Sigmoid colon (tissue), 7 donors: ENCODE results near the gene REV3L. TPM values are rescaled to one million over a fixed set of nuclear protein-coding genes. Genes with fewer than 3 reads are reported as not detected.

Source experiments
- DNase-seq: peaks from one replicate; pipeline ENCODE4 v3.0.0-alpha.2; 2019
- H3K27ac ChIP-seq, 4 donors: fragments of 200-600 bp; sonication (generic); one replicate each; pipeline ENCODE4 v1.5.1; 2016 to 2019; ENCODE audit warnings: mild to moderate bottlenecking in 1 of 4
- H3K27me3 ChIP-seq, 3 donors: fragments of 200-600 bp; sonication (generic); one replicate each; pipeline ENCODE4 v1.5.1; 2019; ENCODE audit warnings: mild to moderate bottlenecking in 1 of 3
- H3K36me3 ChIP-seq, 4 donors: fragments of 200-600 bp; sonication (generic); one replicate each; pipeline ENCODE4 v1.5.1; 2016 to 2019
- H3K4me1 ChIP-seq, 4 donors: fragments of 200-600 bp; sonication (generic); one replicate each; pipeline ENCODE4 v1.5.1; 2017 to 2019
- H3K4me3 ChIP-seq, 4 donors: fragments of 200-600 bp; sonication (generic); one replicate each; pipeline ENCODE4 v1.5.1; 2017 to 2019; ENCODE audit warnings: mild to moderate bottlenecking in 2 of 4, moderate library complexity in 1 of 4
- H3K9me3 ChIP-seq, 4 donors: fragments of 200-600 bp in 3 of 4; sonication (generic) in 3 of 4; one replicate each; pipeline versions ENCODE4 v1.5.1 to v1.6.1; 2013 to 2019
- EP300 ChIP-seq, 4 donors: sonication (generic); formaldehyde crosslinking; IDR thresholded peaks; one replicate each; pipeline ENCODE4 v1.6.1; 2017; ENCODE audit warnings: antibody characterized with exemption in 4 of 4
- POLR2A ChIP-seq, 2 donors: fragments of 450-650 bp; IDR thresholded peaks; one replicate each; pipeline ENCODE4 v1.6.1; 2016; ENCODE audit warnings: antibody characterized with exemption in 2 of 2, mild to moderate bottlenecking in 2 of 2, moderate library complexity in 2 of 2
- POLR2AphosphoS5 ChIP-seq, 4 donors: sonication (generic); formaldehyde crosslinking; IDR thresholded peaks; one replicate each; pipeline ENCODE4 v1.6.1; 2017; ENCODE audit warnings: antibody characterized with exemption in 4 of 4
- WGBS, 2 donors: extraction: QIAGEN DNeasy Blood & Tissue Kit; methylation state at CpG; one replicate each; pipeline ENCODE4 v1.1.7; 2013; 5-methylcytosine and 5-hydroxymethylcytosine counted together
- intact Hi-C: fragments of 100-400 bp; cut with DNase I; formaldehyde crosslinking; loops from one replicate; pipeline ENCODE4 v1.15.1; 2023
- polyA plus RNA-seq, 3 donors: library from polyadenylated mRNA; stranded (reverse); fragments of 200-250 nt; gene quantifications; one replicate each; pipeline ENCODE4 v1.2.3, GENCODE V29; 2013
- total RNA-seq, 4 donors: library from RNA; depleted of rRNA; stranded (reverse); fragments of >200 nt; gene quantifications; one replicate each; pipeline ENCODE4 v1.1.0, GENCODE V29; 2016
- TF ChIP-seq, protein P1 (sequence below), 4 experiments: fragments of 450-650 bp in 3 of 4; fragments of 200-600 bp in 1 of 4; IDR thresholded peaks; one replicate each; pipeline ENCODE4 v1.5.1; 2016 to 2019; ENCODE audit warnings: antibody characterized with exemption in 4 of 4, mild to moderate bottlenecking in 3 of 4, moderate library complexity in 2 of 4
- donor health status: healthy with polysubstance abuse.
- donor health status: Bipolar disorder and iron deficiency.
- donor health status: healthy.

The REV3L gene
- total and polyA plus RNA-seq, 7 donors, result 3.0 to 122 (median 72.1) TPM

DNA sequence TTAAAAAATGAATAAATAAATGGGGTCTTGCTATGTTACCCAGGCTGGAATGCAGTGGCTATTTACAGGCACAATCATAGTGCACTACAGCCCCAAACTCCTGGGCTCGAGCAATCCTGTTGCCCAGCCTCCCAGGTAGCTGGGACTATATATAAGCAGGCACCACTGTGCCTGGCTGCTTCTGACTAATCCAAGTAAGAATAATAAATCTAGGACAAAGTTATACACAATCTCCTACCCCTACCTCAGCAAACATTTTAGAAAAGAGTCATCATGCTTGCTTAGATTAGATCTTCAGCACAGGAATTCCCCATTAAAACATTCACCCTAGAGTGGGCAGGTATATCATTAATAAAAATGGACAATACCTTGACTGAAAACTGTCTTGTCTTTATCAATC, 124.6 kb downstream of the REV3L start:
- Histone ChIP-seq H3K36me3 (peaks cover 0 to 70% (median 15%) of the 10 kb centered on the region in 4 donors), H3K27me3 (no peaks in the 10 kb centered on the region), H3K4me1 (peaks cover 0 to 23% (median 0%) of the 10 kb centered on the region in 4 donors), H3K9me3 (no peaks in the 10 kb centered on the region), H3K27ac (no peak overlapping the region), H3K4me3 (no peak overlapping the region)
- WGBS, 2 donors, result 89 to 91% methylated on average over 1 of the region's 1 CpG
- TF ChIP-seq, protein P1, sequence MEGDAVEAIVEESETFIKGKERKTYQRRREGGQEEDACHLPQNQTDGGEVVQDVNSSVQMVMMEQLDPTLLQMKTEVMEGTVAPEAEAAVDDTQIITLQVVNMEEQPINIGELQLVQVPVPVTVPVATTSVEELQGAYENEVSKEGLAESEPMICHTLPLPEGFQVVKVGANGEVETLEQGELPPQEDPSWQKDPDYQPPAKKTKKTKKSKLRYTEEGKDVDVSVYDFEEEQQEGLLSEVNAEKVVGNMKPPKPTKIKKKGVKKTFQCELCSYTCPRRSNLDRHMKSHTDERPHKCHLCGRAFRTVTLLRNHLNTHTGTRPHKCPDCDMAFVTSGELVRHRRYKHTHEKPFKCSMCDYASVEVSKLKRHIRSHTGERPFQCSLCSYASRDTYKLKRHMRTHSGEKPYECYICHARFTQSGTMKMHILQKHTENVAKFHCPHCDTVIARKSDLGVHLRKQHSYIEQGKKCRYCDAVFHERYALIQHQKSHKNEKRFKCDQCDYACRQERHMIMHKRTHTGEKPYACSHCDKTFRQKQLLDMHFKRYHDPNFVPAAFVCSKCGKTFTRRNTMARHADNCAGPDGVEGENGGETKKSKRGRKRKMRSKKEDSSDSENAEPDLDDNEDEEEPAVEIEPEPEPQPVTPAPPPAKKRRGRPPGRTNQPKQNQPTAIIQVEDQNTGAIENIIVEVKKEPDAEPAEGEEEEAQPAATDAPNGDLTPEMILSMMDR (IDR thresholded peaks at IDR 0.05), result no peak
- no peak for DNase-seq
- intact Hi-C loops, result no loop called here

DNA sequence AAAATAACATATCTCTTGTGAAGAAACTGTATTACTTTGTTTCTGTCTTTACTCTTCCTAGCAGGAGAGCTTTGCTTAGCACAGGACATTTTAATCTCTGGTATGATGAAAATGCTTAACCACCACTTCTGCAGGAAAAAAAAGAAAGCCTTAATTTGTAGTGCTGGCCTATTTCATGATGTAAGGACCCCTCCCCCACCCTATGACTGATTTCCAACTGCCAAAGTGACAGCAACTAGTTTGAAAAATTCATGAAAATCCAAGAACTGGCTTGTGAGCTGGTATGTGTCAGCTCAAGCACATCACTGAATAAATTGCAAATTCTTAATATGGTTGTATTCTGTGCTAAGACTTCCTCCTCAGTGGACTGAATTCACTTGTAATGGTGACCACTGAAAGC, 125.3 kb downstream of the REV3L start:
- DNase-seq, result no peak
- no peak overlapping the region for H3K27ac ChIP-seq
- no peak for TF ChIP-seq EP300 (IDR thresholded peaks at IDR 0.05)
- TF ChIP-seq, protein P1 (IDR thresholded peaks at IDR 0.05), result no peak
- TF ChIP-seq POLR2A (IDR thresholded peaks at IDR 0.05), result no peak
- TF ChIP-seq POLR2AphosphoS5 (IDR thresholded peaks at IDR 0.05), result no peak
- H3K4me3 ChIP-seq, result no peak overlapping the region
- H3K9me3 ChIP-seq, result no peaks in the 10 kb centered on the region
- intact Hi-C loops, result no loop called here
- H3K4me1 ChIP-seq, result peaks cover 0 to 23% (median 0%) of the 10 kb centered on the region in 4 donors
- no peaks in the 10 kb centered on the region for H3K27me3 ChIP-seq
- H3K36me3 ChIP-seq, result peaks cover 0 to 66% (median 15%) of the 10 kb centered on the region in 4 donors

DNA sequence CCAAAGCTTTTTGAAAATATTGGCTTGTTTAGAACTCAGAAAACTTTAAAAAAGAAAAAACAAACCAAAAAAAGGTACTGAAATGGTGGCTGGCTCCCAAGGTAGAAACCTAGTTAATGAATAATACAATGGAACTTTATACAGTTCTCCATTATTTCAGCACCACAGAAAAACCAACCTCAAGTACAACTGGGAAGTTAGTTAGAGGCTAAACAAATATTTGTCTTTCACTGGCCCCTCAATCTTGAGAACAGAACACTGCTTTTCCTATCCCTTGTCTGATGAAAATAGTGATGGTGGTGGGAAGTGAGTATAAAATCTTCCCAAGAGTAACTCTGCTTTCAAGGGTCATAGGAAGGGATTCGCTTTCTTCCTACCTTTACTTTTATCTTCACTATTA, 126.5 kb downstream of the REV3L start:
- H3K4me3 ChIP-seq, result no peak overlapping the region

DNA sequence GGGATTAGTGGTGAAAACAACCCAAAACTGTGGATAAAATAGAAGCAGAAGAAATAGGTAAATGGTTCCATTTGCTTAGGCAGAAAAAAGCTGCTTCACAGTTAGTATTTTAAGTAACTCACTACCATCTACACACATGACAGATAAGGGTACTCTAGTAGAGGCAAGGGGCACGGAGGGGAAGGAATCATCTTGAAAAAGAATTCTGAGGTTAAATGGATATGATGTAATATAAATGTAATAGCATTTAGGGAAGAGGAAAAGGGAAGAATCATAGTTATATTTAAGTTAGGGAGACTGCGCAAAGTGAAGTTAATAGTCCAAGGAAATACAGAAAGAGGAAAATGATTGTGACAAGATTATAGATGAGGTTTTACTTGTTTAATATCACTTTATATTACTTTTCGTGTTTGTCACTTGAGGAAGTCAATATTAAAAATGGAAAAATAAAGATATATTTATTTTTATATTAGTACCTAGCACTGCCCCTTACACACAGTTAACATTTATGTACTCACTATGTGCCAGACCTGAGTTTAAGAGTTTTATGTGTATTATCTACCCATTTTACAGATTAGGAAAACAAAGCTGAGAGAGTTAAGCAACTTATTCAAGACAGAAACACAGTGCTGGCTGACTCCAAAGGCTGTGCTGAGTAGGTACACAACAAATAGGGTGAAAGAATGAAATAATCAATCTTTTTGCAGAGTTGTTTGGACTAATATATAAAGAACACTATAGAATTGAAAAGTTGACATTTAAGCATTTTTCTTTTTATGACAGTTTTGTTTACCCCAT, 128.1 kb downstream of the REV3L start:
- intact Hi-C loops, result loop anchor here (5.0 kb wide), 1 partner anchor 292 kb away; no protein-coding TSS in a partner anchor
- Histone ChIP-seq H3K9me3 (no peaks in the 10 kb centered on the region), H3K4me1 (peaks cover 0 to 12% (median 0%) of the 10 kb centered on the region in 4 donors), H3K27ac (peak overlapping the region in 1 of 4 donors; percentile 25), H3K4me3 (no peak overlapping the region), H3K36me3 (peaks cover 0 to 84% (median 15%) of the 10 kb centered on the region in 4 donors), H3K27me3 (no peaks in the 10 kb centered on the region)
- TF ChIP-seq EP300 (IDR thresholded peaks at IDR 0.05) (no peak), POLR2A (IDR thresholded peaks at IDR 0.05) (no peak), POLR2AphosphoS5 (IDR thresholded peaks at IDR 0.05) (no peak)
- TF ChIP-seq, protein P1 (IDR thresholded peaks at IDR 0.05), result no peak
- 86 to 92% methylated on average over 3 of the region's 3 CpGs for WGBS, 2 donors
- DNase-seq, result no peak

More for the DNA sequence above, 126.5 kb downstream of the REV3L start:
- DNase-seq, result no peak
- intact Hi-C loops, result no loop called here
- H3K4me1 ChIP-seq, result peaks cover 0 to 15% (median 0%) of the 10 kb centered on the region in 4 donors
- 68 to 98% methylated on average over 1 of the region's 1 CpG for WGBS, 2 donors
- H3K27me3 ChIP-seq, result no peaks in the 10 kb centered on the region
- TF ChIP-seq, protein P1 (IDR thresholded peaks at IDR 0.05), result no peak
- TF ChIP-seq POLR2AphosphoS5 (IDR thresholded peaks at IDR 0.05) (no peak), POLR2A (IDR thresholded peaks at IDR 0.05) (no peak)
- H3K36me3 ChIP-seq, result peaks cover 0 to 76% (median 15%) of the 10 kb centered on the region in 4 donors
- no peak overlapping the region for H3K27ac ChIP-seq
- no peaks in the 10 kb centered on the region for H3K9me3 ChIP-seq
